HepG2 (cell line): Measurements from ENCODE around the gene NPFFR1. TPM values are rescaled to one million over a fixed set of nuclear protein-coding genes. Genes with fewer than 3 reads are reported as not detected.

ENCODE experiments used
- ATAC-seq: fragments of 200-7000 bp; cut with Tn5 transposase; 3 replicates; pipeline ENCODE4 v1.9.1; 2020; ENCODE audit warnings: mild to moderate bottlenecking, moderate library complexity
- BruUV-seq: library from RNA; stranded (reverse); fragments of 400-500 nt; replicated peaks from 2 replicates; lab custom pipeline; 2021; lab: Mats Ljungman, UMichigan
- CTCF ChIA-PET: fragments of 300-600 bp; formaldehyde crosslinking; extraction: SDS; loops from one replicate; lab custom pipeline; 2021; ENCODE audit warnings: low total read pairs, inconsistent platforms, low intra/inter-chr PET ratio; lab: Yijun Ruan, JAX
- POLR2A ChIA-PET: fragments of 350-600 bp; sonication (Branson Sonifier 250); formaldehyde crosslinking; loops from one replicate; lab custom pipeline; 2020; ENCODE audit warnings: antibody characterized with exemption, inconsistent platforms; lab: Yijun Ruan, JAX
- DNase-seq: peaks from one replicate; pipeline ENCODE4 v3.0.0-alpha.2; 2015; ENCODE audit warnings: low spot score
- FAIRE-seq: peaks from 3 replicates; lab custom pipeline; 2011; peaks lifted over from hg19 to GRCh38; lab: Jason Lieb, UNC
- H2AFZ ChIP-seq: one replicate; pipeline ENCODE4 v1.6.1; 2011; ENCODE audit warnings: low read length, inconsistent platforms
- H3K27ac ChIP-seq: fragments of 300-600 bp; 3 replicates; pipeline ENCODE4 v1.8.0; 2011; ENCODE audit warnings: mixed run types, mild to moderate bottlenecking, mixed read lengths, low read length, inconsistent platforms; ENCODE audit not compliant: insufficient read depth; ENCODE audit errors: extremely low read length
- H3K27me3 ChIP-seq, 2 experiments: fragments of 200-600 bp in 1 of 2; 2 replicates in 1 of 2; 3 replicates in 1 of 2; pipeline versions ENCODE4 v1.6.0 to v1.8.0; 2011; ENCODE audit warnings: low read length in 2 of 2, mild to moderate bottlenecking in 2 of 2, moderate library complexity in 2 of 2, inconsistent platforms in 1 of 2; ENCODE audit not compliant: insufficient read depth in 2 of 2, control insufficient read depth in 1 of 2
- H3K36me3 ChIP-seq, 2 experiments: fragments of 200-600 bp in 1 of 2; replicated peaks in 1 of 2; 2 replicates in 1 of 2; 3 replicates in 1 of 2; pipeline versions ENCODE4 v1.5.1 to v1.8.0; 2011; ENCODE audit warnings: low read length in 2 of 2, inconsistent platforms in 1 of 2; ENCODE audit not compliant: insufficient read depth in 2 of 2, control insufficient read depth in 1 of 2
- H3K4me1 ChIP-seq: 2 replicates; pipeline ENCODE4 v1.5.1; 2012; ENCODE audit warnings: low read length, inconsistent platforms; ENCODE audit not compliant: insufficient read depth
- H3K4me2 ChIP-seq: 2 replicates; pipeline ENCODE4 v1.6.0; 2011; ENCODE audit warnings: low read depth, low read length, inconsistent platforms
- H3K4me3 ChIP-seq, 3 experiments: fragments of 200-600 bp in 1 of 3; sonication (generic), shearing (Covaris generic) in 1 of 3; replicated peaks in 1 of 3; 2 replicates each; pipeline ENCODE4 v1.5.1; 2011 to 2016; ENCODE audit warnings: low read length in 3 of 3, inconsistent platforms in 2 of 3, low read depth in 2 of 3, mild to moderate bottlenecking in 2 of 3, control low read depth in 1 of 3, mixed read lengths in 1 of 3; ENCODE audit not compliant: insufficient read depth in 1 of 3
- H3K79me2 ChIP-seq: one replicate; pipeline ENCODE4 v1.6.1; 2011; ENCODE audit warnings: low read length, inconsistent platforms; ENCODE audit not compliant: insufficient read depth
- H3K9ac ChIP-seq: 2 replicates; pipeline ENCODE4 v1.6.0; 2011; ENCODE audit warnings: mild to moderate bottlenecking, low read depth, low read length, inconsistent platforms; ENCODE audit not compliant: insufficient read depth
- H3K9me3 ChIP-seq: 2 replicates; pipeline ENCODE4 v1.5.1; 2012; ENCODE audit warnings: mild to moderate bottlenecking, low read length
- H4K20me1 ChIP-seq: 2 replicates; pipeline ENCODE4 v1.6.0; 2011; ENCODE audit warnings: inconsistent platforms, mild to moderate bottlenecking, low read length, moderate library complexity; ENCODE audit not compliant: insufficient read depth
- CTCF ChIP-seq: sonication (generic); formaldehyde crosslinking; IDR thresholded peaks from 2 replicates; pipeline ENCODE4 v1.5.0; 2020; ENCODE audit warnings: mild to moderate bottlenecking, missing genetic modification reagents, moderate library complexity
- MXI1 ChIP-seq: IDR thresholded peaks from 3 replicates; pipeline ENCODE4 v1.6.1; 2012; ENCODE audit warnings: low read depth, low read length, inconsistent platforms, borderline replicate concordance
- STAG1 ChIP-seq: sonication (generic); formaldehyde crosslinking; IDR thresholded peaks from 2 replicates; pipeline ENCODE4 v1.4.0; 2020; ENCODE audit warnings: missing genetic modification reagents
- WGBS: methylation state at CpG from one replicate; pipeline ENCODE4 v1.1.6; 2017; ENCODE audit warnings: low lambda C conversion rate; 5-methylcytosine and 5-hydroxymethylcytosine counted together
- in situ Hi-C: cut with HindIII; loops from 2 replicates; pipeline ENCODE4 v1.10.0; 2017; ENCODE audit warnings: low pct_unique_long_range_greater_than_20kb; ENCODE audit not compliant: extremely low pct_ligation_motif_present
- intact Hi-C: fragments of 100-400 bp; cut with micrococcal nuclease; formaldehyde crosslinking; loops from one replicate; pipeline ENCODE4 v1.10.0; 2022; ENCODE audit not compliant: unreplicated experiment
- polyA plus RNA-seq, 8 experiments: library from polyadenylated mRNA; depleted of rRNA in 3 of 8; stranded (reverse) in 7 of 8; unstranded in 1 of 8; fragments of >200 nt; fragmentation: Illumina TruSeq in 4 of 8; extraction: Trizol in 4 of 8; gene quantifications; 2 replicates each; pipeline versions ENCODE4 v1.2.1 to v1.2.3, GENCODE V29; 2011 to 2016; ENCODE audit warnings: low read depth in 4 of 8, missing spikeins in 1 of 8, mixed read lengths in 1 of 8; ENCODE audit not compliant: insufficient read depth in 1 of 8
- small RNA-seq, 3 experiments: library from RNA; depleted of rRNA; stranded (forward); fragments of <200 nt; gene quantifications; one replicate each; pipeline ENCODE3, GENCODE V24; 2012; ENCODE audit warnings: low read depth in 2 of 3, low replicate concordance in 1 of 3; ENCODE audit not compliant: insufficient read length in 3 of 3, insufficient read depth in 2 of 3
- total RNA-seq, 5 experiments: library from RNA; depleted of rRNA; stranded (reverse); fragments of >200 nt; fragmentation: Illumina TruSeq; extraction: Trizol; gene quantifications; 2 replicates each; pipeline ENCODE4 v1.2.3, GENCODE V29; 2016; ENCODE audit warnings: low read depth in 1 of 5

NPFFR1 gene
- total and polyA plus RNA-seq, 2 of the 13 experiments (the other 11 are each of a cell fraction or from before 2014, with no cell fraction given): under 0.01 TPM; not detected in 1

- DNase-seq (no peak), FAIRE-seq (no peak), ATAC-seq (no peak)
- H3K36me3 ChIP-seq: peaks cover 6 to 39% of the 10 kb centered on the region in 2 experiments
- intact Hi-C loops: no loop called here
- H3K27ac ChIP-seq: no peak overlapping the region
- no peaks in the 10 kb centered on the region for H3K4me1 ChIP-seq
- in situ Hi-C loops: no loop called here
- TF ChIP-seq MXI1: no peak
- TF ChIP-seq STAG1 (CRISPR knock-in tag): peak; percentile 30
- TF ChIP-seq CTCF (CRISPR knock-in tag): peak; percentile 17; the same call in 1 of the 2 replicates
- H3K4me2 ChIP-seq: no peak overlapping the region
- H3K9me3 ChIP-seq: no peaks in the 10 kb centered on the region
- H3K9ac ChIP-seq: no peak overlapping the region
- no peak overlapping the region for H3K4me3 ChIP-seq
- no peaks in the 10 kb centered on the region for H4K20me1 ChIP-seq
- CTCF ChIA-PET: no interaction called here
- POLR2A ChIA-PET: interaction anchor here (1.1 kb wide), 1 partner anchor 29 kb away, joined by 4 read pairs; the partner anchor contains the start of gene SAR1A
- H3K27me3 ChIP-seq: no peaks in the 10 kb centered on the region
- no peaks in the 10 kb centered on the region for H3K79me2 ChIP-seq
- TSS peak; percentile 22 for BruUV-seq
- H2AFZ ChIP-seq: no peak overlapping the region
- 99% methylated on average over 5 of the region's 5 CpGs for WGBS
Observed at GRCh38 chr10:70198696-70199466, 84.9 kb downstream of the NPFFR1 start.

Small RNAs within 50 kb of the gene (small RNA-seq; reads per million reads assigned to genes)
- gene RPS25P9: 0 reads per million in 3 experiments

Other genes starting within 250 kb of the NPFFR1 start
- gene MACROH2A2, start 231.2 kb downstream of the NPFFR1 start, total RNA-seq (2016; rRNA removed; fragmentation: Illumina TruSeq; extraction: Trizol): 41.6 and 43.1 TPM in 2 replicates
- 9.8 and 14.2 TPM in 2 replicates for gene MACROH2A2, start 231.2 kb downstream of the NPFFR1 start, polyA plus RNA-seq (2011; rRNA removed)
- gene AIFM2, start 151.2 kb downstream of the NPFFR1 start, total RNA-seq (2016; rRNA removed; fragmentation: Illumina TruSeq; extraction: Trizol): 20.3 and 29.6 TPM in 2 replicates
- 29.5 and 36.9 TPM in 2 replicates for gene AIFM2, start 151.2 kb downstream of the NPFFR1 start, polyA plus RNA-seq (2011; rRNA removed)
- 6.8 and 8.9 TPM in 2 replicates for gene TYSND1, start 137.3 kb downstream of the NPFFR1 start, total RNA-seq (2016; rRNA removed; fragmentation: Illumina TruSeq; extraction: Trizol)
- gene TYSND1, start 137.3 kb downstream of the NPFFR1 start, polyA plus RNA-seq (2011; rRNA removed): 3.3 and 4.6 TPM in 2 replicates
- gene SAR1A, start 113.5 kb downstream of the NPFFR1 start, total RNA-seq (2016; rRNA removed; fragmentation: Illumina TruSeq; extraction: Trizol): 104 and 117 TPM in 2 replicates
- gene SAR1A, start 113.5 kb downstream of the NPFFR1 start, polyA plus RNA-seq (2011; rRNA removed): 42.7 and 51.4 TPM in 2 replicates
- 250 and 371 TPM in 2 replicates for gene PPA1, start 50.6 kb downstream of the NPFFR1 start, total RNA-seq (2016; rRNA removed; fragmentation: Illumina TruSeq; extraction: Trizol)
- 104 and 136 TPM in 2 replicates for gene PPA1, start 50.6 kb downstream of the NPFFR1 start, polyA plus RNA-seq (2011; rRNA removed)
- 37.5 and 38.6 TPM in 2 replicates for gene LRRC20, start 98.6 kb upstream of the NPFFR1 start, total RNA-seq (2016; rRNA removed; fragmentation: Illumina TruSeq; extraction: Trizol)
- 31.1 and 37.0 TPM in 2 replicates for gene LRRC20, start 98.6 kb upstream of the NPFFR1 start, polyA plus RNA-seq (2011; rRNA removed)
- gene EIF4EBP2, start 120.1 kb upstream of the NPFFR1 start, total RNA-seq (2016; rRNA removed; fragmentation: Illumina TruSeq; extraction: Trizol): 22.0 and 38.0 TPM in 2 replicates
- gene EIF4EBP2, start 120.1 kb upstream of the NPFFR1 start, polyA plus RNA-seq (2011; rRNA removed): 15.2 and 16.9 TPM in 2 replicates
- 0.24 TPM in 1 of 2 replicates, not detected in the other for gene NODAL, start 157.7 kb upstream of the NPFFR1 start, total RNA-seq (2016; rRNA removed; fragmentation: Illumina TruSeq; extraction: Trizol)
- not detected in 2 replicates for gene NODAL, start 157.7 kb upstream of the NPFFR1 start, polyA plus RNA-seq (2011; rRNA removed)
- 0.06 and 0.07 TPM in 2 replicates for gene PALD1, start 194.8 kb upstream of the NPFFR1 start, total RNA-seq (2016; rRNA removed; fragmentation: Illumina TruSeq; extraction: Trizol)
- gene PALD1, start 194.8 kb upstream of the NPFFR1 start, polyA plus RNA-seq (2011; rRNA removed): 0.08 and 0.09 TPM in 2 replicates